Testis (tissue), 3 donors: Measurements from ENCODE around the gene CSRNP3. TPM values are rescaled to one million over a fixed set of nuclear protein-coding genes. Genes with fewer than 3 reads are reported as not detected.

Experiments
- DNase-seq: peaks from one replicate; pipeline ENCODE4 v3.0.0-alpha.2; 2019
- H3K27ac ChIP-seq, 2 donors: fragments of 200-600 bp; sonication (generic); one replicate each; pipeline ENCODE4 v1.5.1; 2019
- H3K27me3 ChIP-seq: fragments of 200-600 bp; sonication (generic); one replicate; pipeline ENCODE4 v1.5.1; 2019
- H3K36me3 ChIP-seq: fragments of 200-600 bp; sonication (generic); one replicate; pipeline ENCODE4 v1.5.1; 2017; ENCODE audit warnings: low read depth; ENCODE audit errors: missing control alignments
- H3K4me1 ChIP-seq: fragments of 200-600 bp; sonication (generic); one replicate; pipeline ENCODE4 v1.5.1; 2019
- H3K4me3 ChIP-seq, 2 donors: fragments of 200-600 bp; sonication (generic); one replicate each; pipeline ENCODE4 v1.5.1; 2017 to 2019
- H3K9me3 ChIP-seq: fragments of 200-600 bp; sonication (generic); one replicate; pipeline ENCODE4 v1.5.1; 2017
- CTCF ChIP-seq, 3 experiments: fragments of 450-650 bp in 2 of 3; fragments of 200-600 bp in 1 of 3; sonication (generic) in 1 of 3; IDR thresholded peaks; one replicate each; pipeline ENCODE4 v1.5.1; 2016 to 2019; ENCODE audit warnings: antibody characterized with exemption in 3 of 3, mild to moderate bottlenecking in 2 of 3, moderate library complexity in 1 of 3
- POLR2A ChIP-seq: fragments of 450-650 bp; IDR thresholded peaks from one replicate; pipeline ENCODE4 v1.6.1; 2017; ENCODE audit warnings: antibody characterized with exemption, mild to moderate bottlenecking, moderate library complexity
- WGBS, 2 donors: methylation state at CpG; one replicate each; pipeline ENCODE4 v1.1.5; 2018; 5-methylcytosine and 5-hydroxymethylcytosine counted together
- intact Hi-C: fragments of 100-400 bp; cut with DNase I; formaldehyde crosslinking; loops from one replicate; pipeline ENCODE4 v1.15.1; 2023; ENCODE audit warnings: low total_unique reads
- polyA plus RNA-seq: library from polyadenylated mRNA; stranded (reverse); fragments of 350-450 nt; fragmentation: Illumina TruSeq; extraction: RNeasy Lipid Tissue Mini Kit (QIAGEN cat#74804); gene quantifications from one replicate; pipeline ENCODE4 v1.2.3, GENCODE V29; 2014; ENCODE audit warnings: low read depth, low replicate concordance; ENCODE audit not compliant: insufficient read depth
- total RNA-seq, 2 donors: library from RNA; depleted of rRNA; stranded (reverse); fragments of >200 nt; gene quantifications; one replicate each; pipeline ENCODE4 v1.2.3, GENCODE V29; 2016

Gene CSRNP3
- total and polyA plus RNA-seq, 3 donors from 2014 or later = 3.0 to 6.1 (median 5.3) TPM

GRCh38 chr2:165601065-165601830, 131.8 kb downstream of the CSRNP3 start:
- Histone ChIP-seq H3K4me1 (no peaks in the 10 kb centered on the region), H3K27ac (no peak overlapping the region), H3K27me3 (no peaks in the 10 kb centered on the region), H3K36me3 (no peaks in the 10 kb centered on the region), H3K9me3 (no peaks in the 10 kb centered on the region), H3K4me3 (no peak overlapping the region)
- no peak for DNase-seq
- TF ChIP-seq POLR2A = no peak
- TF ChIP-seq CTCF (IDR thresholded peaks at IDR 0.05) = no peak
- intact Hi-C loops = no loop called here
- 54 to 80% methylated on average over 1 of the region's 1 CpG for whole genome bisulfite sequencing, 2 donors

- intact Hi-C loops = no loop called here
- Histone ChIP-seq H3K36me3 (no peaks in the 10 kb centered on the region), H3K4me3 (no peak overlapping the region)
Measured at GRCh38 chr2:165601928-165602521, 132.5 kb downstream of the CSRNP3 start.

DNA sequence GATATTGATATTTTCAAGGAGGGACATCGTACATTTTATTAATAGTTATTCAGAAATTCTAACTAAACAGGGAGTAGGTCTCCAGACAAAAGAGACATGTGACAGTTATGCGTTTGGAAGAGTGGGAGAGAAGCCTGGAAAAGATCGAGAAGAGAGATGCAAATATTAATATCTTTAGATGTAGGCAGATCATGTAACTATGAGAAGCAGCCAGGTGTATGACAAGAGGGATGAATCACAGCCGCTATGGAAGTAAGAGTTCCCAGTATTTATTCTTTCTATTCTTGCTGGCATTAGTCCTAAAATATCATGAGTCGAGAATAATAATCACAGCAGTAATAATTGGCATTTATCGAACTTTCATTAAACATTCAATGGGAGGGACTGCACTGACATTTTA, 140.2 kb downstream of the CSRNP3 start:
- no peaks in the 10 kb centered on the region for H3K36me3 ChIP-seq
- TF ChIP-seq CTCF (IDR thresholded peaks at IDR 0.05) = no peak
- TF ChIP-seq POLR2A = no peak
- no peak for DNase-seq
- intact Hi-C loops = no loop called here
- WGBS, 2 donors = 52 to 71% methylated on average over 6 of the region's 6 CpGs
- H3K9me3 ChIP-seq = no peaks in the 10 kb centered on the region
- H3K27ac ChIP-seq = no peak overlapping the region
- H3K27me3 ChIP-seq = no peaks in the 10 kb centered on the region
- H3K4me3 ChIP-seq = no peak overlapping the region
- H3K4me1 ChIP-seq = no peaks in the 10 kb centered on the region

More at GRCh38 chr2:165601928-165602521, 132.5 kb downstream of the CSRNP3 start:
- no peak overlapping the region for H3K27ac ChIP-seq
- WGBS, 2 donors = 73 to 84% methylated on average over 3 of the region's 3 CpGs
- H3K4me1 ChIP-seq = no peaks in the 10 kb centered on the region
- TF ChIP-seq POLR2A (no peak), CTCF (IDR thresholded peaks at IDR 0.05) (no peak)
- H3K9me3 ChIP-seq = no peaks in the 10 kb centered on the region
- DNase-seq = no peak
- no peaks in the 10 kb centered on the region for H3K27me3 ChIP-seq

- H3K27ac ChIP-seq = no peak overlapping the region
- TF ChIP-seq CTCF (IDR thresholded peaks at IDR 0.05) (no peak), POLR2A (no peak)
- H3K4me1 ChIP-seq = no peaks in the 10 kb centered on the region
- no peaks in the 10 kb centered on the region for H3K36me3 ChIP-seq
- DNase-seq = no peak
- H3K4me3 ChIP-seq = no peak overlapping the region
- 33% methylated on average over 6 of the region's 6 CpGs for WGBS, 2 donors
- intact Hi-C loops = no loop called here
- no peaks in the 10 kb centered on the region for H3K27me3 ChIP-seq
- H3K9me3 ChIP-seq = no peaks in the 10 kb centered on the region
Measured at GRCh38 chr2:165610591-165611029, 141.1 kb downstream of the CSRNP3 start.
